ENCODE data around the gene ANKUB1.

DNA sequence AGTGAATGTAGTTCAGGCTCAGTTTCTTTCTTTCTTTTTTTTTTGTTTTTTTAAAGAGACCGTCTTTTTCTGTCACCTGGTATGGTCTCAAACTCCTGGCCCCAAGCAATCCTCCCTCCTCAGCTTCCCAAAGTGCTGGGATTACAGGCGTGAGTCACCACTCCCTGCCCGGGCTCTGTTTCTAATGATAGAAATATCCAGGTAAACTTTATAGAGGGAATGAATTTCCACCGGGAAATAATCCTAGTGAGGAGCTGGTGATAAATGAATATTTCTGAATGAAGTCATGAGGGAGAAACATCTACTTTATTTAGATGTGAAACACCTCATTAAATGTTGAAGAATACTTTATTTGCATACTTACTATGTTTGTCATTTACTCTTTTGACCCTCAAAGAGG is 27.8 kb upstream of the ANKUB1 start:
- TF ChIP-seq, protein P1, sequence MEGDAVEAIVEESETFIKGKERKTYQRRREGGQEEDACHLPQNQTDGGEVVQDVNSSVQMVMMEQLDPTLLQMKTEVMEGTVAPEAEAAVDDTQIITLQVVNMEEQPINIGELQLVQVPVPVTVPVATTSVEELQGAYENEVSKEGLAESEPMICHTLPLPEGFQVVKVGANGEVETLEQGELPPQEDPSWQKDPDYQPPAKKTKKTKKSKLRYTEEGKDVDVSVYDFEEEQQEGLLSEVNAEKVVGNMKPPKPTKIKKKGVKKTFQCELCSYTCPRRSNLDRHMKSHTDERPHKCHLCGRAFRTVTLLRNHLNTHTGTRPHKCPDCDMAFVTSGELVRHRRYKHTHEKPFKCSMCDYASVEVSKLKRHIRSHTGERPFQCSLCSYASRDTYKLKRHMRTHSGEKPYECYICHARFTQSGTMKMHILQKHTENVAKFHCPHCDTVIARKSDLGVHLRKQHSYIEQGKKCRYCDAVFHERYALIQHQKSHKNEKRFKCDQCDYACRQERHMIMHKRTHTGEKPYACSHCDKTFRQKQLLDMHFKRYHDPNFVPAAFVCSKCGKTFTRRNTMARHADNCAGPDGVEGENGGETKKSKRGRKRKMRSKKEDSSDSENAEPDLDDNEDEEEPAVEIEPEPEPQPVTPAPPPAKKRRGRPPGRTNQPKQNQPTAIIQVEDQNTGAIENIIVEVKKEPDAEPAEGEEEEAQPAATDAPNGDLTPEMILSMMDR (IDR thresholded peaks at IDR 0.05 in 2 of 3, conservative IDR thresholded peaks at IDR 0.05 in 1 of 3; ENCODE audit: borderline replicate concordance in 1 of 3, insufficient read depth in 1 of 3, low read depth in 2 of 3, low read length in 2 of 3), result no peak
- TF ChIP-seq, protein P2, sequence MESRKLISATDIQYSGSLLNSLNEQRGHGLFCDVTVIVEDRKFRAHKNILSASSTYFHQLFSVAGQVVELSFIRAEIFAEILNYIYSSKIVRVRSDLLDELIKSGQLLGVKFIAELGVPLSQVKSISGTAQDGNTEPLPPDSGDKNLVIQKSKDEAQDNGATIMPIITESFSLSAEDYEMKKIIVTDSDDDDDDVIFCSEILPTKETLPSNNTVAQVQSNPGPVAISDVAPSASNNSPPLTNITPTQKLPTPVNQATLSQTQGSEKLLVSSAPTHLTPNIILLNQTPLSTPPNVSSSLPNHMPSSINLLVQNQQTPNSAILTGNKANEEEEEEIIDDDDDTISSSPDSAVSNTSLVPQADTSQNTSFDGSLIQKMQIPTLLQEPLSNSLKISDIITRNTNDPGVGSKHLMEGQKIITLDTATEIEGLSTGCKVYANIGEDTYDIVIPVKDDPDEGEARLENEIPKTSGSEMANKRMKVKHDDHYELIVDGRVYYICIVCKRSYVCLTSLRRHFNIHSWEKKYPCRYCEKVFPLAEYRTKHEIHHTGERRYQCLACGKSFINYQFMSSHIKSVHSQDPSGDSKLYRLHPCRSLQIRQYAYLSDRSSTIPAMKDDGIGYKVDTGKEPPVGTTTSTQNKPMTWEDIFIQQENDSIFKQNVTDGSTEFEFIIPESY (IDR thresholded peaks at IDR 0.05; ENCODE audit: extremely low read depth, insufficient replicate concordance, low read length), result no peak
- TF ChIP-seq, protein P3, sequence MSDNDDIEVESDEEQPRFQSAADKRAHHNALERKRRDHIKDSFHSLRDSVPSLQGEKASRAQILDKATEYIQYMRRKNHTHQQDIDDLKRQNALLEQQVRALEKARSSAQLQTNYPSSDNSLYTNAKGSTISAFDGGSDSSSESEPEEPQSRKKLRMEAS (IDR thresholded peaks at IDR 0.05), result no peak

Data from HCT116 (cell line).